ENCODE data around the gene ACVRL1.

DNA sequence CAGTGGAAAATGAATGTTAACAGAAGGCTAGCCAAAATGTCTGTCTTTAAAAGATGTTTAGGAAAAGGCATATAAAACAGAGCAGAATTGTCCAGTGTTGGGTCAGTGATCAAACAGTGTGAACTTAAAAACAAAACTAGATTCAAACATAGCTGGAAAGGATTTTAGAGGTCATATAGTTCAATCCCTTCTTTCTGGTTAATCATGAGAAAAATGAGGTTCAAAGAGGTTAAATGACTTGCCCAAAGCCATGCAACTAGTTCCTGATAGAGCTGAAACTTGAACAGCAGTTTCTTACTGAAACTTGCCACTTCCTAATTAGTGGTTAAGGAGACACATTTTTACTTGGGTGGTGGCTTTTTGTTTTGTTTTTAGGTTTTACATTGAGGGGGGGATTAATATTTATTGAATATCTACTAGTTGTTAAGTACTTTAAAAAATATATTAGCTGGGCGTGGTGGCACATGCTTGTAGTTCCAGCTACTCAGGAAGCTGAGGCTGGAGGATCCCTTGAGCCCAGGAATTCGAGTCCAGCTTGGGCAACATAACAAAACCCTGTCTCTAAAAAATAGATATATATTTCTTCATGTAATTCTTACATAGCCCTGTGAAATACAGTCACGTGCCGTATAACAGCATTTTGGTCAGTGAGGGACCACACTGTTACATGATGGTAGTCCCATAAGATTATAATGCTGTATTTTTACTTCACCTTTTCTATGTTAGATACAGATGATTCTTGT, 64.5 kb downstream of the ACVRL1 start:
- TF ChIP-seq, protein P1, sequence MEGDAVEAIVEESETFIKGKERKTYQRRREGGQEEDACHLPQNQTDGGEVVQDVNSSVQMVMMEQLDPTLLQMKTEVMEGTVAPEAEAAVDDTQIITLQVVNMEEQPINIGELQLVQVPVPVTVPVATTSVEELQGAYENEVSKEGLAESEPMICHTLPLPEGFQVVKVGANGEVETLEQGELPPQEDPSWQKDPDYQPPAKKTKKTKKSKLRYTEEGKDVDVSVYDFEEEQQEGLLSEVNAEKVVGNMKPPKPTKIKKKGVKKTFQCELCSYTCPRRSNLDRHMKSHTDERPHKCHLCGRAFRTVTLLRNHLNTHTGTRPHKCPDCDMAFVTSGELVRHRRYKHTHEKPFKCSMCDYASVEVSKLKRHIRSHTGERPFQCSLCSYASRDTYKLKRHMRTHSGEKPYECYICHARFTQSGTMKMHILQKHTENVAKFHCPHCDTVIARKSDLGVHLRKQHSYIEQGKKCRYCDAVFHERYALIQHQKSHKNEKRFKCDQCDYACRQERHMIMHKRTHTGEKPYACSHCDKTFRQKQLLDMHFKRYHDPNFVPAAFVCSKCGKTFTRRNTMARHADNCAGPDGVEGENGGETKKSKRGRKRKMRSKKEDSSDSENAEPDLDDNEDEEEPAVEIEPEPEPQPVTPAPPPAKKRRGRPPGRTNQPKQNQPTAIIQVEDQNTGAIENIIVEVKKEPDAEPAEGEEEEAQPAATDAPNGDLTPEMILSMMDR (IDR thresholded peaks at IDR 0.05; ENCODE audit: low read depth, low read length, poor library complexity, severe bottlenecking) = no peak
- no peak for TF ChIP-seq EZH2phosphoT487 (IDR thresholded peaks at IDR 0.05; ENCODE audit: borderline replicate concordance, low read length)
